GM18867 (cell line): ENCODE data around the gene DYNC1I1.

Source experiments
- ATAC-seq: cut with Tn5 transposase; IDR thresholded peaks from one replicate; pipeline ENCODE4 v1.9.1; 2021; ENCODE audit warnings: mild to moderate bottlenecking, moderate library complexity; ENCODE audit not compliant: unreplicated experiment

Gene DYNC1I1

DNA sequence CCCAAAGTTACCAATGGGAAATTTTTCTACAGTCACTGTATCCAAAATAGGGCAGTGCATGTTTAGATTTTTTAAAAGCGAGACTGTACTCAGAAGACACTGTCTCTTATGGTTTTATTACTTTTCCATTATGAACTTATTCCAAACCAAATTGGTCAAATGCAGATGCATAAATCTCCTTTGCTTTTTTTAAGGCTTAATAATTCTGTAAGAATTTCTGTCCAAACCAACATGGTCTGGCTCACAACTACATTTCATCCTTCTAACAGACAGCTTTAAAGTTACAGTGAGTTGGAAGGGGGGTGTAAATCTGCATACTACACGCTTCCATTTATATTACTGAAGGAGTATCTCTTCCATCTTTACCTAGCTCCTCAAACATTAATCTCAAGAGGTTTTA is 350.4 kb downstream of the DYNC1I1 start:
- ATAC-seq = no peak

DNA sequence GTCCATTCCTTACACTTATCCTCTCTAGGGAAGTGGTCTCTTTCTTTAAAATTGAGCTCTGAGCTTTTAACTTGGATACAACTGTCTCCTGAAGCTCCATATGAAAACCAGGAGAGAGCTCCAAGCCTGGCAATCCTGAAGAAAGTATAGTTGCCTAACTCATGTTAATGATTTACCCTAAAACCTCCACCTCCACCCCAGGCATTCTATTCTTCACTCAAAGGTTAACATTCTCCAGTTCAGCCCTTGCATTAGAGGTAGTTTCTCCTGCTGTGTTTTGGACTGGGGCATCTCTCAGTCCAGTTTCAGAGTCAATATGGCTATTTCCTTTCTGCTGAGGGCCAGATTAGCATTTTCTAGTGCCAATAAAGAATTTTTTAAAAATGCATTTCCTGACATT is 354.0 kb downstream of the DYNC1I1 start:
- no peak for ATAC-seq

DNA sequence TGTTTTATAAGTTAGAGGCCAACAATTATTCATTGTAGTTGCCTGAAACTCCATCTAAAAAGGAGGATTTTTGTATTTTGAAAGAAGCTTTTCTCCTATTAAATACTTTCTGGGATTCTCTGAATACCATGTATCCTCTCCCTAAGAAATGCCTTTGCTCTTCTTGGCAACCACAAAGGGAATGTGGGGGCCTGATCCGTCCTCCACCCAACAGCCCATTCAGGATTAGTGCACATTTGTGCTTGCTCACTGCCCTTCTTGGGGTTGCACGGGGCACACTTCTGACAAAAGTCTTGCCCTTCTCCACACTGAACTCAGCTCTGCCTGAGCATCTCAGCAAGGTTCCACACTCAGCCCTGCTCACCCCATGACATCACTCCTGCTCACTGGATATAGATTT is 355.4 kb downstream of the DYNC1I1 start:
- no peak for ATAC-seq

DNA sequence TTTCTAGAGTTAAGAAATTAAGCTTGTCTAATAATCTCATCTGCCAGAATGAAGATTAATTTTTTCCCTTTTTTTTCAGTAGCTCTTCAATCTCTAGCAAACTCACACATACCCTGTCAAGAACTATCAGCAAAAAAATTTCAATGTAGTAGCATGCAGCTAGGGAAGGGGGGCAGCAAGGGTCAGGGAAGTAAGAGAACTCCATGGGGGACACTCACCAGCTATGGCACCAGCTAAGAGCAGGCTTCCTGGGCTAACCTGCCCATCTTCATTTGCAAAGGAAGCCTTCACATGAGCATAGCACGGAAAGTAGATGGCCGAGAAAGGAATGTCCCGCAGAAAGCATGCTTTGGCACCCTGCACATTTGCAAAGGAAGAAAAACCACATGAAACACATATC is 359.2 kb downstream of the DYNC1I1 start:
- no peak for ATAC-seq

DNA sequence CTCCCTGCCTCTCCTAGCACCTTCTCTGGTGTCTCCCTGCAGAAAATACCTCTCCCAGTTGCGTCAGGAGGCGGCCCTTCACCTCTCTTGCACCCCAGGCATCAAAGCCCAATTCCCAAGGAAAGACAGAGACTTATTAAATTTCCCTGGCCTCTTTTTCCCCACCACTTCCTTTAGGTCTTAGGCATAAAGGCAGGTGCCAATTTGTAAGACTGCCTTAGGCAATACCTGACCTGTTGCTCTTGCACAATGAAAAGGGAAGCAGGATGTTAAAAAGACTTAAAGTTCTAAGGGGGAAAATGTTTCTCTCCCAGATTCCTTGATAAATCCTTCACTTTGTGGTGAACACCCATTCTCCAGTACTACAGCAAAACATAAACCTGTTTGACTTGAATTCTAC is 362.9 kb downstream of the DYNC1I1 start:
- ATAC-seq = no peak

DNA sequence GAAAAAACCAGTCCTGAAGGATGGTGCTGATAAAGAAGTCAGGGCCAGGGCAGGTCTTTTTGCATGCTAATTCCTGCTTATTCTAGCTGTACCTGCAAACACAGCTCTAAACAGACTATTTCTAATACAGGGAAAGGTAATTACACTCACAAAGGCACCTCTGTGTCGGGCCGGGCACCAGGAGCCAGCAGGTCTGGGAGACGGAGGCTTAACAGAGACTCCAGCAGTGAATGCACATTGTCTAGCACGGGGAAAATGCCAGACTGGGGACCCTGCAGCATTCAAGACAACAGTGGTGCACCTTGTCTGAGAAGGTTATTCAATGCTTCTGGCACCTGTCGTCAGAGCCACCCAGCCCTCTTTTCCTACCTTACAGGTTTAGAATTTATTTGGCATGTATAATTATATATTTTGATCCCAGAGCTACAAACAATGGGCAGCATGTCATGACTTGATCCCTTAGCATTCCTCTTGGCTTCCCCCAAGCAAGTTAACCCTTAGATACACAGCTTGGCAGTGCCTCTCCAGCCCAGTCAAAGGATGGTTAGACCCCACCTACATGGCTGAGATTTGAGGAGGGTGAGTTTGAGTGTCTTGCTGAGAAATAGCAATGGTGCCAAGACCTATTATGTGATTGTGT is 364.4 kb downstream of the DYNC1I1 start:
- no peak for ATAC-seq

DNA sequence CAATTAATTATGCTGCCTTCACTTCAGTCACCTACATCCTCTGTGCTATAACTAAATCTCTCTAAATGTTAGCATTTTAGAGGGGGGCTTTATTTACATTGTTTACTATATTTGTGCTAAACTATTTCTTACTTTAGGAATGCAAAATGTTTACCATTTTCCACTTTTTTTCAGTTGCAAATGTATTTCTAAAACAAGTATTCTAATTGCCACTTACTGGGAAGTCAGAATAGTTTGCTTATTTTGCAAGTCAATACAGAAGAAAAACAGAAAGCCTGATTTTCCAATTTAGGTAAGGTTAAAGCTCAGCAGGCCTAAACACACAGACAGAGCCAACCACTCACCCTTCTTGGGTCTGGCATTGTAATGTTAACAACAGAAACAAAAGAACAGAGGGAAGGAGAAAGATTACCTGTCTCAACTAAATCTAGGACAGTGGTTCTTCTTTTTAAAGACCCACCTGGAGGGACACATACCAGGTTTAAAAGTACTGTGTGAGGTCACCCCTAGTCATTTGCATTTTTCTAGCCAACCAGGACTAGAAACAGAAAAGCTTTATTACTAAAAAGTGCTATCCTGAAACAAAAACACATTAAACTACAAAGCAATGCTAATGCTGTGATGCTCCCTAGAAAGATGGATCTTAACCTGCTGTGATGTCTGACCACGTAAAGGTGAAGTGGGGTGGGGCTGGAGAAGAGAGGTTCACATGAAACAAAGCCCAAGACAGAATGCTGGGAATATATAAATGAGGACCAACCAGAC is 371.3 kb downstream of the DYNC1I1 start:
- no peak for ATAC-seq

DNA sequence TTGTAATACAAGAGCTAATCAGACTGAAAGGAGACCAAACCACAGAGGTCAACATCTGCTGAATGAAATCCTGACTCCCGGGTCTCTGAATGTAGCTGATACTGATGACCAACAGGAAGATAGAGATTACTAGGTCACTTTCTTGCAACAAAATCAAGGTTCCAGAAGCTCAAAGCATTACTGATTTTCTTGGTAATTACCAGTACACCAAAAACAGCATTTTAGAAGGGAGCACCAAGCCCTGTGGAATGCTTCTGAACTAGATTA is 371.8 kb downstream of the DYNC1I1 start:
- no peak for ATAC-seq
